Neural cell (in vitro differentiated cells): Measurements from ENCODE around the gene CACNA1E. TPM values are rescaled to one million over a fixed set of nuclear protein-coding genes. Genes with fewer than 3 reads are reported as not detected.

Experiments
- H2AFZ ChIP-seq: fragments of 200-600, 300-800 bp; sonication (generic), shearing (Covaris generic); 2 replicates; pipeline ENCODE4 v1.6.0; 2014; ENCODE audit warnings: low read depth, mild to moderate bottlenecking, antibody characterized with exemption, low read length, moderate library complexity
- H3F3A ChIP-seq: fragments of 200-600 bp; shearing (Covaris generic); 2 replicates; pipeline ENCODE4 v1.6.1; 2016; ENCODE audit warnings: mild to moderate bottlenecking, moderate library complexity, mixed read lengths, antibody characterized with exemption, low read length; ENCODE audit not compliant: insufficient read depth, poor library complexity, severe bottlenecking
- H3K27ac ChIP-seq: fragments of 200-600, 300-800 bp; sonication (generic), shearing (Covaris generic); 2 replicates; pipeline ENCODE4 v1.5.1; 2014; ENCODE audit warnings: mild to moderate bottlenecking, low read length, moderate library complexity
- H3K27me3 ChIP-seq: fragments of 300-800, 200-600 bp; sonication (generic), shearing (Covaris generic); 2 replicates; pipeline ENCODE4 v1.6.0; 2014; ENCODE audit warnings: mild to moderate bottlenecking, low read depth, low read length, moderate library complexity; ENCODE audit not compliant: insufficient read depth
- H3K36me3 ChIP-seq: fragments of 300-800, 200-600 bp; sonication (generic), shearing (Covaris generic); 2 replicates; pipeline ENCODE4 v1.5.1; 2014; ENCODE audit warnings: mild to moderate bottlenecking, antibody characterized with exemption, low read length, moderate library complexity; ENCODE audit not compliant: insufficient read depth
- H3K4me2 ChIP-seq: fragments of 300-800, 200-600 bp; sonication (generic), shearing (Covaris generic); 2 replicates; pipeline ENCODE4 v1.6.0; 2014; ENCODE audit warnings: mild to moderate bottlenecking, low read length
- H3K4me3 ChIP-seq: fragments of 300-800, 200-600 bp; sonication (generic), shearing (Covaris generic); 2 replicates; pipeline ENCODE4 v1.5.1; 2014; ENCODE audit warnings: mild to moderate bottlenecking, low read length, moderate library complexity
- H3K79me2 ChIP-seq: fragments of 200-600 bp; shearing (Covaris generic); replicated peaks from 2 replicates; pipeline ENCODE4 v1.6.0; 2014; ENCODE audit warnings: mild to moderate bottlenecking, low read length, moderate library complexity; ENCODE audit not compliant: insufficient read depth
- H3K9ac ChIP-seq: fragments of 300-800, 200-600 bp; sonication (generic), shearing (Covaris generic); 2 replicates; pipeline ENCODE4 v1.6.1; 2016; ENCODE audit warnings: mild to moderate bottlenecking, low read length, mixed read lengths
- H3K9me2 ChIP-seq: fragments of 200-600 bp; shearing (Covaris generic); 2 replicates; pipeline ENCODE4 v1.6.1; 2016; ENCODE audit warnings: mild to moderate bottlenecking, low read length, mixed read lengths; ENCODE audit not compliant: insufficient read depth
- H3K9me3 ChIP-seq: fragments of 200-600, 300-800 bp; sonication (generic), shearing (Covaris generic); 2 replicates; pipeline ENCODE4 v1.6.1; 2016; ENCODE audit warnings: mild to moderate bottlenecking, mixed run types, low read length, moderate library complexity, mixed read lengths
- H4K20me1 ChIP-seq: fragments of 200-600 bp; shearing (Covaris generic); 2 replicates; pipeline ENCODE4 v1.6.1; 2016; ENCODE audit warnings: mild to moderate bottlenecking, mixed run types; ENCODE audit not compliant: insufficient read depth
- EP300 ChIP-seq: fragments of 450-650 bp; conservative IDR thresholded peaks from 2 replicates; pipeline ENCODE4 v1.6.1; 2014; ENCODE audit warnings: antibody characterized with exemption, mild to moderate bottlenecking, moderate library complexity; ENCODE audit not compliant: poor library complexity, severe bottlenecking
- EZH2 ChIP-seq: fragments of 200-600, 300-800 bp; shearing (Covaris generic), sonication (generic); IDR thresholded peaks from 2 replicates; pipeline ENCODE4 v1.6.1; 2014; ENCODE audit warnings: antibody characterized with exemption, low read length, borderline replicate concordance, mild to moderate bottlenecking; ENCODE audit not compliant: insufficient read depth, poor library complexity, severe bottlenecking
- MXI1 ChIP-seq: fragments of 450-650 bp; conservative IDR thresholded peaks from 2 replicates; pipeline ENCODE4 v1.6.1; 2014; ENCODE audit warnings: antibody characterized with exemption, mild to moderate bottlenecking; ENCODE audit not compliant: poor library complexity, severe bottlenecking
- POLR2AphosphoS5 ChIP-seq: IDR thresholded peaks from 2 replicates; pipeline ENCODE4 v1.6.1; 2012
- RAD21 ChIP-seq: fragments of 450-650 bp; conservative IDR thresholded peaks from 2 replicates; pipeline ENCODE4 v1.6.1; 2014; ENCODE audit warnings: antibody characterized with exemption, mild to moderate bottlenecking, moderate library complexity
- REST ChIP-seq: IDR thresholded peaks from 2 replicates; pipeline ENCODE4 v1.6.1; 2012; ENCODE audit warnings: borderline replicate concordance
- SMC3 ChIP-seq: fragments of 450-650 bp; conservative IDR thresholded peaks from 2 replicates; pipeline ENCODE4 v1.6.1; 2014; ENCODE audit warnings: antibody characterized with exemption, mild to moderate bottlenecking, moderate library complexity; ENCODE audit not compliant: poor library complexity
- TAF1 ChIP-seq: IDR thresholded peaks from 2 replicates; pipeline ENCODE4 v1.6.1; 2012; ENCODE audit warnings: low read depth
- polyA plus RNA-seq: library from polyadenylated mRNA; depleted of rRNA; stranded (reverse); fragments of >200 nt; gene quantifications from 2 replicates; pipeline ENCODE4 v1.2.3, GENCODE V29; 2014
- TF ChIP-seq, protein P1 (sequence below): fragments of 450-650 bp; IDR thresholded peaks from 2 replicates; pipeline ENCODE4 v1.5.1; 2014; ENCODE audit warnings: antibody characterized with exemption, mild to moderate bottlenecking, moderate library complexity; ENCODE audit not compliant: poor library complexity, severe bottlenecking

CACNA1E gene
- polyA plus RNA-seq, 1 donor from 2014 or later: 29.5 TPM

DNA sequence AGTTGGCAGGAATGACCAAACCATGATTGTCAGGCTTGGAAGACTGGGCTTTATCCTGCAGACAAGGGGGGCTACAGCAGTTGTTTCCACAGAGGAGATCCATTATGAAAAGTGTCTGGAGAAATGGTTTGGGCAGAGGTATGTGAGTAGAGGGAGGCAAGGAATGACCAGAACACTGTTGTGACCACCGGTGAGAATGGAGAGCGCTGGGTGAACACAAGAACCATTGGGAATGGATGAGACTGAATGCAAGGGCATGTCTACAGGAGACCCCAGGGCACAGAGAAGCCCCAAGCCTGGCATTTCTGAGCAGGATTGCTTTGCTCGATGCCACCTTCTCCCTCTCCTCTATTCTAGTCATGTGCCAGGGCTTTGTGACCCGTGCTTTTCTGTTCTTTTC lies 125.1 kb downstream of the CACNA1E start:
- H3K27ac ChIP-seq: no peak overlapping the region
- H2AFZ ChIP-seq: no peak overlapping the region
- no peaks in the 10 kb centered on the region for H3K9me2 ChIP-seq
- H3F3A ChIP-seq: no peaks in the 10 kb centered on the region
- no peak overlapping the region for H3K9ac ChIP-seq
- no peaks in the 10 kb centered on the region for H3K27me3 ChIP-seq
- H3K4me3 ChIP-seq: no peak overlapping the region
- H3K79me2 ChIP-seq: no peaks in the 10 kb centered on the region
- H3K36me3 ChIP-seq: no peaks in the 10 kb centered on the region
- H4K20me1 ChIP-seq: no peaks in the 10 kb centered on the region
- no peak overlapping the region for H3K4me2 ChIP-seq
- H3K9me3 ChIP-seq: no peaks in the 10 kb centered on the region
- TF ChIP-seq RAD21: no peak
- no peak for TF ChIP-seq REST
- TF ChIP-seq POLR2AphosphoS5: no peak
- TF ChIP-seq, protein P1, sequence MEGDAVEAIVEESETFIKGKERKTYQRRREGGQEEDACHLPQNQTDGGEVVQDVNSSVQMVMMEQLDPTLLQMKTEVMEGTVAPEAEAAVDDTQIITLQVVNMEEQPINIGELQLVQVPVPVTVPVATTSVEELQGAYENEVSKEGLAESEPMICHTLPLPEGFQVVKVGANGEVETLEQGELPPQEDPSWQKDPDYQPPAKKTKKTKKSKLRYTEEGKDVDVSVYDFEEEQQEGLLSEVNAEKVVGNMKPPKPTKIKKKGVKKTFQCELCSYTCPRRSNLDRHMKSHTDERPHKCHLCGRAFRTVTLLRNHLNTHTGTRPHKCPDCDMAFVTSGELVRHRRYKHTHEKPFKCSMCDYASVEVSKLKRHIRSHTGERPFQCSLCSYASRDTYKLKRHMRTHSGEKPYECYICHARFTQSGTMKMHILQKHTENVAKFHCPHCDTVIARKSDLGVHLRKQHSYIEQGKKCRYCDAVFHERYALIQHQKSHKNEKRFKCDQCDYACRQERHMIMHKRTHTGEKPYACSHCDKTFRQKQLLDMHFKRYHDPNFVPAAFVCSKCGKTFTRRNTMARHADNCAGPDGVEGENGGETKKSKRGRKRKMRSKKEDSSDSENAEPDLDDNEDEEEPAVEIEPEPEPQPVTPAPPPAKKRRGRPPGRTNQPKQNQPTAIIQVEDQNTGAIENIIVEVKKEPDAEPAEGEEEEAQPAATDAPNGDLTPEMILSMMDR: no peak
- no peak for TF ChIP-seq SMC3
- no peak for TF ChIP-seq EP300
- no peak for TF ChIP-seq EZH2
- no peak for TF ChIP-seq TAF1
- TF ChIP-seq MXI1: no peak

DNA sequence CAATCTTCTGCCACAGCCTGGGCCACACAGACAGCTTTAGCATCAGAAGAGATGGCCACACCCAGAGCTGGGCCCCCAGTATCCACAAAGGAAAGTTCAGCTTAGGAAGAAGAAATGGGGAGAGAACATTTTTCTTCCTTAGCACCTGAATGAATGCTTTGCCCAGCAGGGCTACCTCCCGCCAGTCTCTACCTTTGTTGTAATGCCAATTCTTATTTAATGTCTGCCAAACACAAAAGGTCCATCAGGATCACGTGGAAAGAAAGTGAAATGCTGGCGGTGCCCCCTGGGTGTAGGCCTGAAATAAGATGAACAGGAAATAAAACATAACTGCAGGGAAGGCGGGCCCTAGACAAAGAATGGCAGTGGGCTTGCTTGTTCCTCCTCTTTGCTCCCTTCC lies 125.6 kb downstream of the CACNA1E start:
- Histone ChIP-seq H4K20me1 (no peaks in the 10 kb centered on the region), H3K4me2 (no peak overlapping the region), H3K9me2 (no peaks in the 10 kb centered on the region), H3K27me3 (no peaks in the 10 kb centered on the region), H3K4me3 (no peak overlapping the region), H2AFZ (no peak overlapping the region), H3K79me2 (no peaks in the 10 kb centered on the region), H3K9ac (no peak overlapping the region), H3K36me3 (no peaks in the 10 kb centered on the region), H3K27ac (no peak overlapping the region), H3F3A (no peaks in the 10 kb centered on the region), H3K9me3 (no peaks in the 10 kb centered on the region)
- TF ChIP-seq REST (no peak), RAD21 (no peak), MXI1 (no peak), TAF1 (no peak), EP300 (no peak), EZH2 (no peak), POLR2AphosphoS5 (no peak), SMC3 (no peak)
- TF ChIP-seq, protein P1: no peak
